GM18526 (cell line): ENCODE data around the gene DHRS11.

ENCODE experiments used
- POLR2A ChIP-seq: IDR thresholded peaks from 3 replicates; pipeline ENCODE4 v1.6.1; 2011; ENCODE audit not compliant: insufficient read length; ENCODE audit errors: extremely low read depth

Gene DHRS11

DNA sequence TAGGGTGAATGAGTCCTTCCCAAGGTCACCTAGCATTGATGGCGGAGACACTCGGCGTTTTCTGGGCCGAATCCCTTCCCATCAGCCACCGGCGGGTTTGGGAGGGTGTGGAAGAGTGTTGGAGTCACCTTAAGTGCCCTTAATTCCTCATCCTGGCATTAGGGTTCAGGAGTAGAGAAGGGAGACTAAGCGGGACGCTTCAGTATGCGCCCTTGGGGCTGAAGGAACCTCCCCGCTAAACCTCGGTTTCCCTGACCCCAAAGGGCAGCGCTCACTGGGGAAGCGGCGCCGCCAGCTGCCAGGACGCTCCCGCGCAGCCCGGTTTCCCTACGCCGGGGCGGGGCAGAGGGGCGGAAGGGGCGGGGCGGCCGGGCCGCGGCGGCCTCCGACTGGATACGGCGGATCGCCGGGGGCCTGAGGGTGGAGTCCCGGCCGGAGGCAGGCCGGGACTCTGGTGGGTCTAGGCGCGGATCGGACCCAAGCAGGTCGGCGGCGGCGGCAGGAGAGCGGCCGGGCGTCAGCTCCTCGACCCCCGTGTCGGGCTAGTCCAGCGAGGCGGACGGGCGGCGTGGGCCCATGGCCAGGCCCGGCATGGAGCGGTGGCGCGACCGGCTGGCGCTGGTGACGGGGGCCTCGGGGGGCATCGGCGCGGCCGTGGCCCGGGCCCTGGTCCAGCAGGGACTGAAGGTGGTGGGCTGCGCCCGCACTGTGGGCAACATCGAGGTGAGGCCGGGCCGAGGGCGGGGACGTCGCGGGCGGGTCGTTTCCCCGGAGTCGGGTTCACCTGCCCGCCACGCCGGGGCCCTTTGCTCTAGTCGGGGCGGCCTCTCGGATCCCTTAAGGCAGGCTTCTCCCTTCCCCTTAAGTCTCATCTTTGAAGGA lies at the start of gene DHRS11:
Gene DHRS11, plus strand, starts transcription at position 446 of the 882 bp plus-strand sequence. Its CDS starts 131 bp downstream, at position 577.
- TF ChIP-seq POLR2A, result peak; percentile 39

DNA sequence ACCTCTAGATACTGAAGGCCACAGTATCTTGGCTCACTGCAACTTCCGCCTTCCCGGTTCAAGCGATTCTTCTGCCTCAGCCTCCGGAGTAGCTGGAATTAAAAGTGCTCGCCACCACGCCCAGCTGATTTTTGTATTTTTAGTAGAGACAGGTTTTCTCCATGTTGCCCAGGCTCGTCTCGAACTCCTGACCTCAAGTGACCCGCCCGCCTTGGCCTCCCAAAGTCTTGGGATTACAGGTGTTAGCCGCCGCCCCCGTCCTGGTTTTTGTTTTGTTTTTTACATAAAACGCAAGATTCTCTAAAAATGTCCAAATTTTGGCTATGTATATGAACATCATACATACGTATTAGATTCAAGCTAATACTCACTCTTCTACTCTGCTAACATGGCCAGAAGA lies 48.9 kb upstream of the DHRS11 start:
- TF ChIP-seq POLR2A, result no peak

GRCh38 chr17:36544044-36544306 lies 47.7 kb upstream of the DHRS11 start:
- no peak for TF ChIP-seq POLR2A

DNA sequence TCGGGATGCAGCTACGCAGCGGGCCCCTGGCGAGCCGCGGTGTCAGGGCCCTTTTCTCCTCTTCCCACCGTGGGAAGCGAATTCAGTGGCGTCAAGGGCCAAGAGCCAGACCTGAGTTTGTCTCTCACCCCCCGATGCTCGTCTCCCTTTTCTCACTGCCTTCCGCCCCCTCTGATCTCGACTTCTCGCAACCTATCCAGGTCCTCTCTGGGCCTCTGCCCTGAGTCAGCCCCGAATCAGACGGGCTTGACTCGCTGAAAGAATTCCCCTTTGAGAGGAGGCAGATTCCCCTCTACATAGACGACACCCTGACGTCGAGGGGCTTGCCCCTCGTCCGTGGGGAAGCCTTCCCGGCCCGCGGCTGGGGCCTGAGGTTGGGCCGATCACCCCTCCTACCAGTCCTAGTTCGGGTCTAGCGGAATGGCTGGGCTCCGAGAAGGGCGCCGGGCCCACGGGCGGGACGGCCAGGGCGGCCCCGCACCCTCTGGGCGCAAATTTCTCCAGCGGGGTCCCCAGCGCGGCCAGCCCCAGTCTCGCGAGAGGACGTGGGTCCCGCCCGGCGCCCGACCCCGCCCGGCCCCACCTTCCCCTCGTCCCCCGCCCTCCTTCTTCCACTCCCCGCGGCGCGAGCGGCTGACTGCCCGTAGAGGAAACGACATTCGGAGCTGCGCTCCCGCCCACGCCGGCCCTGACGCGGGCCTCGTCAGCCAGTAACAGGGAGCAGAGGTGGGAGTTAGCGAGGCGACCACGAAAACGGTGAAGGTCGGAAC lies 47.2 kb upstream of the DHRS11 start, which contains the start of gene GGNBP2:
Gene GGNBP2, plus strand, starts transcription at position 613 of the 770 bp plus-strand sequence. CDS start 806 bp downstream, outside the sequence.
- peak; percentile 89 for TF ChIP-seq POLR2A

DNA sequence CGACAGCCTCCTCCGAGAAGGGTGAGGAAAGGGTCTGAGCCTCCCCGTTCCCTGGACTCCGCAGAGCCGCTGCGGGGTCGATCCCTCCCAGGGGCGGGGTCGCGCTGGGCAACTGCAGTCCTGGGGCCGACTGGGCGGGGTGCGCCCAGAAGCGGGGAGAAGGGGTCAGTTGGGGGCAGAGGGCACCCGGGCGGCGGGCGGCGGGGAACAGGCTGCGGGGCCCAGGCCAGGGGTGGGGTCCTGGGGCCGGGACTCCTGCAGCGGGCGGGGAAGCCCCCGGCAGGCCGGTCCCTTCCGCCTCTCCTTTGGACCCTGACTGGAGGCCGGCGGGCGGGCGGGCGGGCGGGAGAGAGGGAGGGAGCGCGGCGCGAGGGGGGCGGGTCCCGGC lies 46.6 kb upstream of the DHRS11 start:
- TF ChIP-seq POLR2A, result no peak

DNA sequence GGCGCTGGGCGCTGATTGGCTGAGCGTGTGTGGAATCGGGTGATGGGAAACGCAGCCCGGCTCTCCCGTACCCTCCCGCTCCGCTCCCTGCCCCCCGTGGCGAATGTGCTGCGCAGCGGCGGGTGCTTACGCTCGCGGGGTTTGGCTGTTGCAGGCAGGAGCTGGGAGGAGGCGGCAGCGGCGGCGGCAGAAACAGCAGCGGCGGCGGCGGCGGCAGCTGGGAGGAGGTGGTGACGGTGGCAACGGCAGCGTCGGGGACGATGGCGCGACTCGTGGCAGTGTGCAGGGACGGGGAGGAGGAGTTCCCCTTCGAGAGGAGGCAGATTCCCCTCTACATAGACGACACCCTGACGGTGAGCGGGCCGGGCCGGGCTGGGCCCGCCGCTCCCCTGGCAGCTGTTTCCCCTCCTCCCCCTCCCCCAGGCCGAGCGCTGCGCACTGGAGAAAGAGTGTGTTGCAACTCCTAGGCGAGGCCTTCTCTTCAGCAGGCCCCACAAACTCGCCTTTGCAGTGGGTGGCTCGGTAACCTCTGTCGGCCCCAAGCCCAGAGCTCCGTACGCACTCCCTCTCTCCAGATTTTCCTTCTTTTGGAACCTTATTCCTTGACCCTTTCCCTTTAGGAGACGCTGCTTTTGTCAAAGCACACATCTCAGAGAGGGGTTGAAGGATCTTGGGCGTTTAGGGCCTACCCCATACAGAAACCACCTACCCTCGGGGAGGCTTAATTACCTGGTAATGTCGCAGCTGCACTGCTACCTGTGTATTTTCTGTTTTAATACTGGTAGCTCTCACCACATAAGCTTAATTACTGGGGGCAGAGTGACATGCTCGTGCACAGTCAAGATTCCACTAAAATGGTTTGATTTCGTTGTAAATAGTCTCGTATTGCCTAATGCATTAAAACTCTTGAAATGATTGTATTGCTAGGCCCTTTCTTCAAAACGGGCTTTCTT lies 45.9 kb upstream of the DHRS11 start:
- TF ChIP-seq POLR2A, result peak; percentile 29

GRCh38 chr17:36546418-36547093 lies 45.1 kb upstream of the DHRS11 start:
- no peak for TF ChIP-seq POLR2A

DNA sequence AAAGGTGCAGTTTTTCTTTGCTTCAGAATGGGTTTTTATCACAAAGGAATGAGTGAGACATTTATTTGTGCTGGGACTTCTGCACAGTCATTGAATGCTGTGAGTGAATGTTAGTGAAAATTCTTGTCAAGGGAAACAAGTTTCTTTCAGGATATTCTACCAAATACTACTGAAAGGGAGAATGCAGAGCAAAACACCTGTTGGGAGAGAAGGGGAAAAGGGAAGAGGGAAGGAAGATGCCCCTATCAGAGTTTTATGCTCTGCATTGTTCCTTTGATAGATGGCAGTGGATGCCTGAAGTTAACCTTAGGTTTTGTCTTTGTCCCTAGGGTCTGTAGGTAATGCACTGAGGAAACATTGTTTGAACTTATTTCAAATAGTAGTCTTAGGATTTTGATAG lies 43.9 kb upstream of the DHRS11 start:
- no peak for TF ChIP-seq POLR2A

- TF ChIP-seq POLR2A, result no peak
Observed at GRCh38 chr17:36550491-36551417, 40.9 kb upstream of the DHRS11 start.

GRCh38 chr17:36553459-36553858 lies 38.2 kb upstream of the DHRS11 start:
- TF ChIP-seq POLR2A, result no peak

DNA sequence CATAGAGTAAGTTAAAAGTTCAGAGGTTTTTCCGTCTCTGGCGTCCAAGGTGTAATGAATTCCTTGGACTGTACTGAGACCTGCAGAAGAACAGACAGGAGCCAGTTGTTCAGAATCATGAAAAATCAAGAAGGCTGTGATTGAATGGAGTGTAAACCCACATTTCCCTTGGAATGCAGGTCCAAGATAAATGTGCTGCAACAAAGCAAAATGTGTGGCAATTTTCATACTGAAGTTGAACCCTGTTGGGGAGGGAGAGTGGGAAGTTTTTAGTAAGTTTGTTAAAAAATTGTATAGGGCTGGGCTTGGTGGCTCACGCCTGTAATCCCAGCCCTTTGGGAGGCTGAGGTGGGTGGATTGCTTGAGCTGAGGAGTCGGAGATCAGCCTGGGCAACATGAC lies 25.6 kb upstream of the DHRS11 start:
- no peak for TF ChIP-seq POLR2A

DNA sequence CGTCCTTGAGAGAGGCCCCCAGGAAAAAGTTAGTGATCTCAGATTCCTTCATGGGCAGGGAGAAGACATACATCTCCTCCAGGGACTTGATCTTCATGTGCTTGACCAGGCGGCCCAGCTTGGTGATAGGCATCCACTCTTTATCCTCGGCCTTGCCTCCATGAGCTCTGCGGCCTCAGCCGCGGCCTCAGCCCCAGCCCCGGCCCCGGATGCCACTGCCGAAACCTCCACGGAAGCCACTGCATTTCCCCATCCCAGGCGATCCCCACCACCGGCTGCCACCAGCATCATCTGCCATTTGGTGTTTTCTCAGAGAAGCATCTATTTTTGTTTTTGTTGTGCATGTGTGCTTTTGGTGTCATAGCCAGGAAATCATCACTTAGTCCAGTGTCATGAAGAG lies 16.7 kb upstream of the DHRS11 start:
- TF ChIP-seq POLR2A, result no peak

DNA sequence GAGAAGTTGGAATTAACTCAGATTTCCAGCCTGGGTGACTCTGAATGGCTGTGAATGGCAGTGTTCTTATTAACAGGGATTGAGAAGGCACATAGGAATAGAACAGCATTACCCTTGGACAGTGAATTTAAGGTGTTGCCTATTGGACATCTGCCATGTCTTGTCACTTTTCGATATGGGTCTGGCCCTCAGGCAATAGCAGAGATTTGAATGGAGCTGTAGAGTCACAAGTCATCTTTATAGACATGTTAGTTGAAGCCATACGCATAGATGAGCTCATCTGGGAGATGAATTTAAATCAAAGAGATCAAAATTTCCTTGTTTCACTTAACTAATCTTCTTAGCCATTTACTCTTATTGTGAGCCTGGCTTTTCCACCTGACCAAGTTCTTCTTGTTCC lies 14.9 kb upstream of the DHRS11 start:
- TF ChIP-seq POLR2A, result no peak

DNA sequence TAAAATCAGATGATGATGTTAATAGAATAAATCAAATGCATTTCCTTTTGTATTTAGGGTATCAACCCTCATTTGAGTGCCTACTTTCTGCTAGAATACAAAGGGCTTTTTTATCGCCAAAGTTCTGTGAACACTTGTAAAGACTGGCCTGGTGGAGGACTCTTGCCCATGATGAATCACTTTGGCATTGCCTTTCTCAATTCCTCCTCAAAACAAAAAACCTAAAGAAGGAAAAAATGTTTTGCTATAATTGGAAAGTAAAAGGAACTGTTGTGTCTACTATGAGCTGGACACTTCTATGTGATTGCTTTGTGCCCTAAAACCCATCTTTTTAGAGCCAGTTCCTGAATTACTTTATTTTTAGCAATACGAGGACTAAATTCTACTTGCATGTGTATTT lies 13.0 kb upstream of the DHRS11 start:
- TF ChIP-seq POLR2A, result no peak
